GM12878 (cell line): ENCODE measurements around the gene ATAD3A.
"Not testable (repeated sequence)": the region's sequence is repeated elsewhere in the genome, so short reads cannot be mapped to it uniquely, and the experiment has no call there.

Source experiments
- EP300 ChIP-seq, 2 experiments: fragments of 150-350 bp in 1 of 2; IDR thresholded peaks; 2 replicates each; pipeline ENCODE4 v1.6.1; 2011 to 2012; ENCODE audit warnings: low read depth in 2 of 2, low read length in 2 of 2, borderline replicate concordance in 1 of 2, improper control_type of control experiment in 1 of 2, inconsistent platforms in 1 of 2; ENCODE audit not compliant: control insufficient read depth in 1 of 2
- MAX ChIP-seq: IDR thresholded peaks from 2 replicates; pipeline ENCODE4 v1.6.1; 2012; ENCODE audit warnings: low read depth, low read length, improper control_type of control experiment
- MYC ChIP-seq: IDR thresholded peaks from 2 replicates; pipeline ENCODE4 v1.6.1; 2011; ENCODE audit warnings: mild to moderate bottlenecking, low read length, moderate library complexity, inconsistent platforms; ENCODE audit not compliant: insufficient read depth, insufficient replicate concordance, insufficient read length, severe bottlenecking
- NRF1 ChIP-seq: conservative IDR thresholded peaks from 2 replicates; pipeline ENCODE4 v1.6.1; 2011; ENCODE audit warnings: mild to moderate bottlenecking, low read depth, low read length, improper control_type of control experiment
- POLR2AphosphoS5 ChIP-seq: IDR thresholded peaks from 2 replicates; pipeline ENCODE4 v1.6.1; 2011; ENCODE audit warnings: mild to moderate bottlenecking, low read length, inconsistent platforms
- TCF7 ChIP-seq: IDR thresholded peaks from 2 replicates; pipeline ENCODE4 v1.6.1; 2014; ENCODE audit warnings: antibody characterized with exemption, borderline replicate concordance
- YY1 ChIP-seq: IDR thresholded peaks from 2 replicates; pipeline ENCODE4 v1.6.1; 2011; ENCODE audit warnings: low read depth, mild to moderate bottlenecking, low read length
- TF ChIP-seq, protein P1 (sequence below), 3 experiments: IDR thresholded peaks in 2 of 3; conservative IDR thresholded peaks in 1 of 3; 2 replicates each; pipeline ENCODE4 v1.5.1; 2011; ENCODE audit warnings: low read depth in 3 of 3, low read length in 3 of 3, mild to moderate bottlenecking in 3 of 3, control low read depth in 2 of 3, moderate library complexity in 2 of 3, inconsistent platforms in 1 of 3, mixed read lengths in 1 of 3; ENCODE audit not compliant: control insufficient read depth in 2 of 3, insufficient read depth in 1 of 3; ENCODE audit errors: extremely low read depth in 1 of 3
- TF ChIP-seq, protein P2 (sequence below): fragments of 450-650 bp; IDR thresholded peaks from 2 replicates; pipeline ENCODE4 v1.6.1; 2016; ENCODE audit warnings: mild to moderate bottlenecking
- TF ChIP-seq, protein P3 (sequence below): fragments of 150-350 bp; IDR thresholded peaks from 2 replicates; pipeline ENCODE4 v1.6.1; 2016; ENCODE audit warnings: low read depth, low read length

GRCh38 chr1:1533894-1534291 is 21.9 kb downstream of the ATAD3A start:
- TF ChIP-seq POLR2AphosphoS5; MYC; MAX; NRF1; TCF7; EP300 (IDR thresholded peaks at IDR 0.05; ENCODE audit: borderline replicate concordance in 1 of 2, control insufficient read depth in 1 of 2, low read depth in 2 of 2, low read length in 2 of 2); YY1: not testable (repeated sequence)
- TF ChIP-seq, protein P1, sequence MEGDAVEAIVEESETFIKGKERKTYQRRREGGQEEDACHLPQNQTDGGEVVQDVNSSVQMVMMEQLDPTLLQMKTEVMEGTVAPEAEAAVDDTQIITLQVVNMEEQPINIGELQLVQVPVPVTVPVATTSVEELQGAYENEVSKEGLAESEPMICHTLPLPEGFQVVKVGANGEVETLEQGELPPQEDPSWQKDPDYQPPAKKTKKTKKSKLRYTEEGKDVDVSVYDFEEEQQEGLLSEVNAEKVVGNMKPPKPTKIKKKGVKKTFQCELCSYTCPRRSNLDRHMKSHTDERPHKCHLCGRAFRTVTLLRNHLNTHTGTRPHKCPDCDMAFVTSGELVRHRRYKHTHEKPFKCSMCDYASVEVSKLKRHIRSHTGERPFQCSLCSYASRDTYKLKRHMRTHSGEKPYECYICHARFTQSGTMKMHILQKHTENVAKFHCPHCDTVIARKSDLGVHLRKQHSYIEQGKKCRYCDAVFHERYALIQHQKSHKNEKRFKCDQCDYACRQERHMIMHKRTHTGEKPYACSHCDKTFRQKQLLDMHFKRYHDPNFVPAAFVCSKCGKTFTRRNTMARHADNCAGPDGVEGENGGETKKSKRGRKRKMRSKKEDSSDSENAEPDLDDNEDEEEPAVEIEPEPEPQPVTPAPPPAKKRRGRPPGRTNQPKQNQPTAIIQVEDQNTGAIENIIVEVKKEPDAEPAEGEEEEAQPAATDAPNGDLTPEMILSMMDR (IDR thresholded peaks at IDR 0.05 in 2 of 3, conservative IDR thresholded peaks at IDR 0.05 in 1 of 3; ENCODE audit: control insufficient read depth in 2 of 3, extremely low read depth in 1 of 3, insufficient read depth in 1 of 3, low read depth in 3 of 3, low read length in 3 of 3) = not testable (repeated sequence)
- TF ChIP-seq, protein P2, sequence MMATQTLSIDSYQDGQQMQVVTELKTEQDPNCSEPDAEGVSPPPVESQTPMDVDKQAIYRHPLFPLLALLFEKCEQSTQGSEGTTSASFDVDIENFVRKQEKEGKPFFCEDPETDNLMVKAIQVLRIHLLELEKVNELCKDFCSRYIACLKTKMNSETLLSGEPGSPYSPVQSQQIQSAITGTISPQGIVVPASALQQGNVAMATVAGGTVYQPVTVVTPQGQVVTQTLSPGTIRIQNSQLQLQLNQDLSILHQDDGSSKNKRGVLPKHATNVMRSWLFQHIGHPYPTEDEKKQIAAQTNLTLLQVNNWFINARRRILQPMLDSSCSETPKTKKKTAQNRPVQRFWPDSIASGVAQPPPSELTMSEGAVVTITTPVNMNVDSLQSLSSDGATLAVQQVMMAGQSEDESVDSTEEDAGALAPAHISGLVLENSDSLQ = not testable (repeated sequence)
- TF ChIP-seq, protein P3, sequence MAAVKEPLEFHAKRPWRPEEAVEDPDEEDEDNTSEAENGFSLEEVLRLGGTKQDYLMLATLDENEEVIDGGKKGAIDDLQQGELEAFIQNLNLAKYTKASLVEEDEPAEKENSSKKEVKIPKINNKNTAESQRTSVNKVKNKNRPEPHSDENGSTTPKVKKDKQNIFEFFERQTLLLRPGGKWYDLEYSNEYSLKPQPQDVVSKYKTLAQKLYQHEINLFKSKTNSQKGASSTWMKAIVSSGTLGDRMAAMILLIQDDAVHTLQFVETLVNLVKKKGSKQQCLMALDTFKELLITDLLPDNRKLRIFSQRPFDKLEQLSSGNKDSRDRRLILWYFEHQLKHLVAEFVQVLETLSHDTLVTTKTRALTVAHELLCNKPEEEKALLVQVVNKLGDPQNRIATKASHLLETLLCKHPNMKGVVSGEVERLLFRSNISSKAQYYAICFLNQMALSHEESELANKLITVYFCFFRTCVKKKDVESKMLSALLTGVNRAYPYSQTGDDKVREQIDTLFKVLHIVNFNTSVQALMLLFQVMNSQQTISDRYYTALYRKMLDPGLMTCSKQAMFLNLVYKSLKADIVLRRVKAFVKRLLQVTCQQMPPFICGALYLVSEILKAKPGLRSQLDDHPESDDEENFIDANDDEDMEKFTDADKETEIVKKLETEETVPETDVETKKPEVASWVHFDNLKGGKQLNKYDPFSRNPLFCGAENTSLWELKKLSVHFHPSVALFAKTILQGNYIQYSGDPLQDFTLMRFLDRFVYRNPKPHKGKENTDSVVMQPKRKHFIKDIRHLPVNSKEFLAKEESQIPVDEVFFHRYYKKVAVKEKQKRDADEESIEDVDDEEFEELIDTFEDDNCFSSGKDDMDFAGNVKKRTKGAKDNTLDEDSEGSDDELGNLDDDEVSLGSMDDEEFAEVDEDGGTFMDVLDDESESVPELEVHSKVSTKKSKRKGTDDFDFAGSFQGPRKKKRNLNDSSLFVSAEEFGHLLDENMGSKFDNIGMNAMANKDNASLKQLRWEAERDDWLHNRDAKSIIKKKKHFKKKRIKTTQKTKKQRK = not testable (repeated sequence)
